ENCODE data around the gene CCBE1.
"Not testable (repeated sequence)": the region's sequence is repeated elsewhere in the genome, so short reads cannot be mapped to it uniquely, and the experiment has no call there.

CCBE1 gene

GRCh38 chr18:59684777-59685176 is 12.4 kb downstream of the CCBE1 start:
- no peak for DNase-seq (ENCODE audit: low read depth in 1 of 2, low spot score in 1 of 2)

GRCh38 chr18:59681521-59682004 is 15.7 kb downstream of the CCBE1 start:
- no peak for DNase-seq (ENCODE audit: low read depth in 1 of 2, low spot score in 1 of 2)

DNA sequence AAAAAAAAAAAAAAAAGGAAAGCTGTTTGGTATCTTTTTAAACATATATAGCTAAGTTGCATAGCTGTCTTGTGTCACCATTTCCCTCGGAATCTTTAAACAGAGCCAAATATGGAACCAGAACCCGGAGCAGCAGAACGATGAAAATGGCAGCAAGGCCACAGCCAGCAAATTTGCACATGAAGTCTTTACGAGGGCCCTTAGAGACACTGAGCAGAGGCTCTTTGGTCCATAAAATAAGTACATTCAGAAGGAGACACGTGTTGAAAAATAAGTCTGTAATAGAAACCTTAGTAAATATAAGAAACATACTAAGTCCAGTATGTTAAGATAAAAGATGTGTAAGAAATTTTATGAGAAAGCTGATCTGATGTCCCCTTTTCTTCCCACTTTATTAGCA is 16.2 kb downstream of the CCBE1 start:
- no peak for DNase-seq (ENCODE audit: low read depth in 1 of 2, low spot score in 1 of 2)

GRCh38 chr18:59675346-59675745 is 21.9 kb downstream of the CCBE1 start:
- DNase-seq (ENCODE audit: low read depth in 1 of 2, low spot score in 1 of 2), result no peak

- DNase-seq (ENCODE audit: low read depth in 1 of 2, low spot score in 1 of 2), result no peak
These were observed 22.3 kb downstream of the CCBE1 start for GRCh38 chr18:59674903-59675270.

GRCh38 chr18:59674186-59674902 is 22.9 kb downstream of the CCBE1 start:
- no peak for DNase-seq (ENCODE audit: low read depth in 1 of 2, low spot score in 1 of 2)

GRCh38 chr18:59672235-59672711 is 24.9 kb downstream of the CCBE1 start:
- DNase-seq (ENCODE audit: low read depth in 1 of 2, low spot score in 1 of 2), result no peak

DNA sequence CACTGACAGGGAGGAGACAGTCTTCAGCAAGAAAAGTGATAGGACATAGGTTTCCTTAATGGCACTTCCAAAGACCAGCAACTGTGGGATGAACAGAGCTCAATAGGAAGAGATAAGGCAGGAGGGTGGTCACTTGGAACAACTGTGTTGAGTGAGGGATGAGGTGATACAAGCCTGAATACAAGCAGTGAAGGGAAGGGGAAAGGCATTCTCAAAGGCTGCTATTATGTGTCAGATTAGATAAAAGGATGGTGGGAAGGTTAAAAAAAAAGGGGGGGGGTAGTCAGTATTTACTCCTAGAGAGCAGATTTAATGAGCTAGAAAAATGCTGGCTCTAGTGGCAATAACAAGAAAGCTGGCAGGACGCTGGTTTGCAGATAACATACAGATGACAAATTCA is 25.7 kb downstream of the CCBE1 start:
- DNase-seq (ENCODE audit: low read depth in 1 of 2, low spot score in 1 of 2), result no peak

DNA sequence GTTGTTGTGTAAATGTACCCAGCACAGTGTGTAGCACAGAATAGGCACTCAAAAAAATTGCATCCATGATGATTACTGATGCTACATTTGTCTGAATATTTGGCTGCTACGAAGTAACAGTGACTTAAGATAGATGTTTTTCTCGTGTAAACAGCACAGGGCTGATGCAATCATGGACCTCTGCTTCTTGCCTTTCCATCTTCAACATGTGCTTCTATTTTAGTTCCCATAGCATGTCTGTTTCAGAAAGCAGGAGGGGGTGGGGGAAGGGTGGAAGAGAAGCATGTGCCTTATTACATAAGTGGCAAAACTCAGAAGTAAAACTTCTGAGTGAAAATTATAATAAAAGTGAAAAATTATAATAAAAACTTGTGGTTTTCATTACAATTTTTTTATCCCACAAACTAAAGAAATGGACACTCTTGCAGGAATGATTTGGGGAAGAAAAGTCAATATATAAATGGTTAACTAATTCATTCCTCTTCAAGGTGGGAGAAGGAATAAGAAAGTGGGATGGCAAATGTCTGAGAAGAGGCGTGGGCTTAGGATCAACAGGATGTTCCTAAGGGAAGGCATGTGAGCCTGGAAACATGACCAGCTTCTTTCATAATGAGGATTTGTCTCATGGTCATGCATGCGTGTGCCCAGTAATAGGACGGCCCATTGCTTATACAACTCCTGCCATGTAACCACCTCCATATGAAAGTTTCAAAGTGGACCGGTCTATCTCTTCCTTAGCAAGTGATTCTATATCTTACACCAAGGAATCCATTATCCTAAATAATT is 27.2 kb downstream of the CCBE1 start:
- DNase-seq (ENCODE audit: low read depth in 1 of 2, low spot score in 1 of 2), result no peak

DNA sequence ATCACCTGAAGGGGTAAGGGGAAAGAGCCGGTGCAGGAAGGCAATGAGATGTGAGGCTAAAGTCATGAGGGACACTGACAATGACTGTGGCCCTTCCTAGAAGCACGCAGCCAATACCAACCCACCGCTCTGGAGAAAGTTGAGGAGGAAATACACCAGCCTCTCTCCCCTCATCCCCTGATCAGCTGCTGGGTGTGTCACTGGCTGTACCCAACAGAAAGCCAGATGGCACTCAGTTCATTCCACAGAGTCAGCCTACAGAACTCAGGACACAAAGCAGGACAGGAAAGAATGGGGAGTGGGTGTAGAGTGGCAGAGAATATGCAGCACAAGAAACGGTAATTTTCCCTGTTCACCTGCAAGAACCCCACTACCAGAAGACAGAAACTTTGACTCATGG is 29.7 kb downstream of the CCBE1 start:
- DNase-seq (ENCODE audit: low read depth in 1 of 2, low spot score in 1 of 2), result no peak

GRCh38 chr18:59666007-59666402 is 31.2 kb downstream of the CCBE1 start:
- not testable (repeated sequence) for DNase-seq (ENCODE audit: low read depth in 1 of 2, low spot score in 1 of 2)

DNA sequence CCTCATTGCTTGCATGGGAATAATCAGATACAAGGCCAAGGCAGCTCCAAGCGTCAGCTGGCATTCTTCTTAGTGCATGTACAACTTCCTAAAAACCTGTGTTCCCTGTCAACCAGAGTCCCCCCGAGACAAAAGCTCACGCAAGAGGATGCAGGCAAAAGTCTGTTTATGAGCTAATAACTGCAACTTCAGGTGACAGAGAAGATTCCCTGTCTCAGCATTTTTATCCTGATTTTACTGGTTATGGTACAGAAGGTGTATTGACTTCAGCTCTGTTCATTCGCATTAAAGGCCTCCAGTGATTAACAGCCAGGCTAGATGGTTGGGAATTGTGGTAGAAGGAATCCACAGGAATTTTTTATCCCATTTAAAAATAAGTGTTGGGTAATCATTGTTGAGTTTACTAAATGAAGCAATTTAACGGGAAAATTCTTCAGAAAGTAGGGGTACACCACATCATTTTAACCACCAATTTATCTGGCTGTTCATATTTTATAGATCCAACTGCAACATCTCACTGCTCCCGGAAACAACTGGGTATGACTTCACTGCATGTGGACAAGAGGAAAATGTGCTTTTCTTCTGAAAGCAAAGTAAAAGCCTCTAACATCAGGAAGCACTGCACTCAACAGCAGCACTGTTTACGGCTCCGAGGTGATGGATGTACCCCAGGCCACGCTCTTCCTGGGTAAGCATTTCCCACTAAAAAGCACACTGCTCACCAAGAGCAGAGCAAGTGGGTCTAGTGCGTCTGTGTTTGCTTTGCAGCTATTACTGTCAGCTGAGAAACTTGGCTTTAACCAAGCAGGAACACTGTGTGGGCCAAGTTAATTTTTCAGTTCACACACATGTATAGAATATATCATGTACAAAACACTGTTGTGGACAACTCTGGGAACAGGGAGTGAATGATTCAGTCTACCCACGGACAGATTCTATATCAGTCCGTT is 31.9 kb downstream of the CCBE1 start:
- DNase-seq (ENCODE audit: low read depth in 1 of 2, low spot score in 1 of 2), result no peak

DNA sequence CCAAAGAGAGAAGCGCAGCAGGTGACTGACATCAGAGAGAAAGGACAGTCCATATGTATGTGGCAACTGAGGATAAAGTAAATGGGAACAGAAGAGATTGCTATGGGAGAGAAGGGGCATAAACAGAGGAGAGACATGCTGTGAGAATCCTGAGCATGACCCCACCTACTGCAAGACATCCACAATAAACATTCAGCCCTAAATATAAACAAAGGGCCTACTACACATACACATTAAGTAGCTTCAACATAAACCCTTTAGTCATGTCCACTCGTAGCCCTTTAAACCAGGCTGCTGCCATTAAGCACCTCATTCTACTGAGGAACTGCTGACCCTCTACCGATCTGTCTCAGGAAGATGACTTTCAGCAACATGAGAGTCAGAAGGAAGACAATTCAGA is 32.9 kb downstream of the CCBE1 start:
- no peak for DNase-seq (ENCODE audit: low read depth in 1 of 2, low spot score in 1 of 2)

DNA sequence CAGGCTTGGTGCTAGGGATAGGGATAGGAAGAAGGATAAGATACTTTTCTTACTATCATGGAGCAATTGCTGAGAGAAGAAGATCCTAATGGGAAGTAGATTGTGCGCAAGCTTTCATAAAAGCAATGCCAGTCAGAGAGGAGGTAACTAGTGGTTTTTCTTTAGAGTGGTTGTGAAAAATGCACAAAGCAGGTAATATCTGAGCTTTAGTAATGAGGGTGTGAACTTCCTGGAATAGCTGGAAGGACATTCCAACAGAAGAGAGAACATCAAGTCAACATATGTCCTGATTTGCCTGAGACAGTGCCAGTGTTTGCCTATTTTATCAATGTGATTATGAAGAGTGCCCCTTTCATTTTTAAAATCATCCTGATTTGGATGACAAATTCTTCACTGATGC is 34.1 kb downstream of the CCBE1 start:
- no peak for DNase-seq (ENCODE audit: low read depth in 1 of 2, low spot score in 1 of 2)

DNA sequence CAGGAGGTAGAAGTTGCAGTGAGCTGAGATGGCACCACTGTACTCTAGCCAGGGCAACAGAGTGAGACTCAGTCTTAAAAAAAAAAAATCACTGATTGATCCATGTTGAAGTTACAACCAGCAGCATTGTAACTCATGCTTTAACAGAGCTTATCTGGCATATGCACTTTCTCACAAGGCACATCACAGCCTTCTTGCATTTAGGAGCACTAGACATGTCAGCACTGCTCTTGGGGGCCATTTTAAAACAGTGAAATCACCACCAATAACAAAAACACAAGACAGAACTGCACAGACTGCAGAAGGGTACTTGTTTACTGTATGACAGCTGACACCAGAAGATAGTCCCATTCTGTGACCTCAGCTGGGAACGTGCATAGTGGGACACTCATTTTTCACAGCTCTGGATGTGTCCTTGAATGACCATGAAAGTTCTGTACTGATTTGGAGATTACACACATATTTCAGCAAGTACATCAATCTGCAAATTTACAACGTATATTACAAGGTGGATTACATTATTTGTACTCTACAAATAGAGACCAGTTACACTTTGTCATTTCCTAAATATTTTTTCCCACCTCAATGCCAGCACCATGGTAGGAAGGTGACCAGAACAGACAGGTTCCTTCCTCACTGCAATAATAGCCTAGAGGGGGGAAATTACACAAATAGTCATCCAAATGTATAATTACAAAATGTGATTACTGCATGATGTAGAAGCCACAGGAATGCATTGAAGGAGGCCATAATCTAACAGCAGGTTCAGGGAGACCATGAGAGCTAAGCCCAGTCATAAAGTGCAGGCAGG is 35.1 kb downstream of the CCBE1 start:
- DNase-seq (ENCODE audit: low read depth in 1 of 2, low spot score in 1 of 2), result no peak

DNA sequence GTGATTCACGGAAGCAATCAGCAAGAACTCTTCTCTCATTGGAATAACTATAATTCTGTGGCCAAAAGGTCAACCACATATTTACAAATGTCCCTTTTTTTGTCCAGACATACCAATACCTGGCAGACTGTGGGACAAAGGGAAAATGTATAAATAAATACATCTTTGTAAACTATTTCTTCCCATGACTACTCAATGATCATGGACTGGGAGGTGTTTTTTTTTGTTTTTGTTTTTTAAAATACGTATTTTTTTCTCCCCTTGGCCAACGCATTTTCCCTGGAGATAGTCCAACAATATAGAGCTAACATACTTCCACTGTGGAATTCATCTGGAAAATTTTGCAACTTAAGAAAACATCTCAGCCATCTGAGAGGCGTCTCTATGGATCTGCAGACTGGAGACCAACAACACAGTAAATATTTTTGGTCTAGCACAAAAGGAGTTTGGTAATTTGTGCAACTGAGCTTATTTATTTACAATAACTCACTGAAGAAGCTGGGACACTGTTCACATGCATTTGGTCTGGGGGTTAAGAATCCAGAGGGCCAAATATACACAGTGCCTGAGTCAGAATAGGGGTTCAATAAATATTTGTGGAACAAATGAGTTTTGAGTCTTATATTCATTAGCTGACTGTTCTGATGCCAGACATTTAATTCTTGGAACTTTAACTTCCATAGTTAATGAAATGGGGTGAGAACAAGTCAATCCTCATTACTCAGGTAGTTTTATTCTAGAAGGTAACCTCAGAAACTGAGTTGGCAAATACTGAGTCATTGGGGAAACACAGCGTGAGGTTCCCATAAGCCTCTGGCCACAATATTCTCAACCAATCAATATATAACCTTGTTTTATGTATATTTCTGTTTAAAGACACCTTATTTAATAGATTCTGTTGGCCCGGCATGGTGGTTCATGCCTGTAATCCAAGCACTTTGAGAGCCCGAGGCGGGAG is 36.2 kb downstream of the CCBE1 start:
- no peak for DNase-seq (ENCODE audit: low read depth in 1 of 2, low spot score in 1 of 2)

DNA sequence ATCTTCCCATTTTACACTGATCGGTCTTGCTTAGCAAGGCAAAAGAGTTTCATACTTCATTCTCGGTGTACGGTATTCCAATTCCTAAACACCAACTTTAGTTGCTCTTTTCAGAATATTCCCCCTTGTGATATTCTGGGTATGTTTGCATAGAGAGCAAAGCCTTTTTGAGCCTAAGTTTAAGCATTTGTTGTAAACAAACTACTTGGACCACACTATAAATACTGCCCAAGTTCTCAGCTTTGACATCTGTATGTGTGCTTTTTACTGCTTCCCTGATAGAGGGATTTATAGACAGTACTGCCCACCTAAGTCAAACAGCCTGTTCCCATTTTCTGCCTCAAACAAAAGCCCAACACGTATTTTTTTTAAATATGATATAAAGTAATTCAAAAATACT is 36.9 kb downstream of the CCBE1 start:
- DNase-seq (ENCODE audit: low read depth in 1 of 2, low spot score in 1 of 2), result no peak

GRCh38 chr18:59659508-59660170 is 37.6 kb downstream of the CCBE1 start:
- no peak for DNase-seq (ENCODE audit: low read depth in 1 of 2, low spot score in 1 of 2)

DNA sequence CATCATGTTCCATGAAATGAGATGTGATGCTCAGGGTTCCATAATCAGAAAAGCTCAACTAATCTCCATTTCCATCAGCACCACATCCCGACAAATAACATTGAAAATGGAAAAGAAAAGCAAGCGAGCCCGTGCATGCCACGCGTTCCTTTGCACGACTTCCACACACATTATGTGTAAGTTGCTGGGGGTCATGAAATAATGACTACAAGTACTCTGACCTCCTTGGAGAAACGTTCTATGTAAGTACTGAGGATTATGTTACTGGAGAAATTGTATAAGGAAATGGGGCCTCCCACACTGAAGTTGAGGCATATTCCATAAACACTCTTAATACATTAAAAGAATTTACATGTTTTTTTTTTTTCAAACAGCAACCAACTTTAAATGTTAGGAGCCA is 38.3 kb downstream of the CCBE1 start:
- DNase-seq (ENCODE audit: low read depth in 1 of 2, low spot score in 1 of 2), result no peak
